Common myeloid progenitor, CD34-positive (primary cell): ENCODE measurements around the gene RCN1.

Experiments used
- CTCF ChIA-PET: fragments of 350-600 bp; sonication (Branson Sonifier 250); formaldehyde crosslinking; loops from one replicate; lab custom pipeline; 2021; ENCODE audit warnings: antibody characterized with exemption; lab: Charles Lee
- POLR2A ChIA-PET: fragments of 350-600 bp; sonication (Branson Sonifier 250); formaldehyde crosslinking; loops from one replicate; lab custom pipeline; 2021; ENCODE audit warnings: antibody characterized with exemption; lab: Charles Lee
- DNase-seq, 3 donors: peaks; one replicate each; pipeline versions ENCODE4 v3.0.0 to v3.0.0-alpha.2; 2013
- H3K27ac ChIP-seq, 2 experiments: 1 replicate in 1 of 2; 2 replicates in 1 of 2; pipeline ENCODE4 v1.7.0; 2013; ENCODE audit warnings: inconsistent platforms in 2 of 2, low read length in 2 of 2, mild to moderate bottlenecking in 2 of 2, low read depth in 1 of 2, moderate library complexity in 1 of 2; ENCODE audit not compliant: severe bottlenecking in 2 of 2, insufficient read depth in 1 of 2, poor library complexity in 1 of 2
- H3K27me3 ChIP-seq, 5 experiments: replicated peaks in 2 of 5; 1 replicate in 3 of 5; 2 replicates in 2 of 5; pipeline versions ENCODE4 v1.6.1 to v1.7.0; 2013; ENCODE audit warnings: low read length in 4 of 5, mild to moderate bottlenecking in 2 of 5, moderate library complexity in 2 of 5, inconsistent platforms in 1 of 5; ENCODE audit not compliant: insufficient read depth in 5 of 5, control insufficient read depth in 4 of 5
- H3K36me3 ChIP-seq, 4 experiments: 1 replicate in 2 of 4; 2 replicates in 2 of 4; pipeline versions ENCODE4 v1.6.1 to v1.7.0; 2013; ENCODE audit warnings: low read length in 3 of 4, control low read depth in 1 of 4, mild to moderate bottlenecking in 1 of 4; ENCODE audit not compliant: control insufficient read depth in 4 of 4, insufficient read depth in 4 of 4
- H3K4me1 ChIP-seq, 4 experiments: 1 replicate in 3 of 4; 2 replicates in 1 of 4; pipeline versions ENCODE4 v1.6.1 to v1.7.1; 2013; ENCODE audit warnings: low read length in 3 of 4, mild to moderate bottlenecking in 3 of 4, control low read depth in 1 of 4, inconsistent platforms in 1 of 4, moderate library complexity in 1 of 4; ENCODE audit not compliant: control insufficient read depth in 4 of 4, insufficient read depth in 4 of 4; ENCODE audit errors: control extremely low read depth in 1 of 4
- H3K4me3 ChIP-seq, 7 experiments: 1 replicate in 4 of 7; 2 replicates in 3 of 7; pipeline versions ENCODE4 v1.5.1 to v1.7.0; 2013; ENCODE audit warnings: mild to moderate bottlenecking in 7 of 7, low read length in 6 of 7, moderate library complexity in 6 of 7, inconsistent platforms in 2 of 7, low read depth in 2 of 7, control low read depth in 1 of 7; ENCODE audit not compliant: insufficient read depth in 4 of 7, control insufficient read depth in 1 of 7; ENCODE audit errors: extremely low read depth in 1 of 7
- H3K9me3 ChIP-seq, 5 experiments: 1 replicate in 4 of 5; 2 replicates in 1 of 5; pipeline versions ENCODE4 v1.6.1 to v1.7.1; 2013; ENCODE audit warnings: low read length in 4 of 5, mild to moderate bottlenecking in 2 of 5, inconsistent platforms in 1 of 5, low read depth in 1 of 5, moderate library complexity in 1 of 5; ENCODE audit not compliant: control insufficient read depth in 4 of 5, insufficient read depth in 2 of 5; ENCODE audit errors: control extremely low read depth in 1 of 5
- WGBS: methylation state at CpG from one replicate; pipeline ENCODE4 v1.1.5; 2013; ENCODE audit not compliant: insufficient coverage; 5-methylcytosine and 5-hydroxymethylcytosine counted together

The RCN1 gene

GRCh38 chr11:32065865-32066629 is 24.8 kb upstream of the RCN1 start:
- POLR2A ChIA-PET = no interaction called here

GRCh38 chr11:32068134-32068870 is 22.6 kb upstream of the RCN1 start:
- POLR2A ChIA-PET = no interaction called here
- Histone ChIP-seq H3K4me3 (no peak overlapping the region), H3K36me3 (no peaks in the 10 kb centered on the region), H3K27me3 (peaks cover 0 to 12% (median 0%) of the 10 kb centered on the region in 5 experiments), H3K4me1 (peaks cover 0 to 44% (median 8%) of the 10 kb centered on the region in 4 experiments), H3K27ac (no peak overlapping the region), H3K9me3 (no peaks in the 10 kb centered on the region)
- DNase-seq = peak; percentile 29 to 67 (median 46)
- WGBS = 48% methylated on average over 11 of the region's 13 CpGs
- CTCF ChIA-PET = interaction anchor here (0.6 to 6.1 kb wide), 4 partner anchors 14 to 817 kb away, joined by 3 to 47 read pairs (median 4); no protein-coding TSS in a partner anchor

More at GRCh38 chr11:32065865-32066629, 24.8 kb upstream of the RCN1 start:
- peak; percentile 41 to 88 (median 80) for DNase-seq
- peaks cover 0 to 11% (median 0%) of the 10 kb centered on the region in 5 experiments for H3K27me3 ChIP-seq
- 51% methylated on average over 7 of the region's 8 CpGs for WGBS
- peaks cover 0 to 43% (median 8%) of the 10 kb centered on the region in 4 experiments for H3K4me1 ChIP-seq
- H3K27ac ChIP-seq = no peak overlapping the region
- no peaks in the 10 kb centered on the region for H3K9me3 ChIP-seq
- H3K4me3 ChIP-seq = no peak overlapping the region
- H3K36me3 ChIP-seq = no peaks in the 10 kb centered on the region
- CTCF ChIA-PET = interaction anchor here (1.1 to 6.1 kb wide), 6 partner anchors 8 to 110 kb away, joined by 3 to 47 read pairs (median 4); no protein-coding TSS in a partner anchor

- peaks cover 0 to 12% (median 0%) of the 10 kb centered on the region in 5 experiments for H3K27me3 ChIP-seq
- H3K4me1 ChIP-seq = peaks cover 0 to 42% (median 8%) of the 10 kb centered on the region in 4 experiments
- no peak for DNase-seq
- H3K4me3 ChIP-seq = no peak overlapping the region
- ChIA-PET POLR2A (no interaction called here), CTCF (interaction anchor here (0.7 to 6.1 kb wide), 3 partner anchors 9 to 61 kb away, joined by 3 to 47 read pairs (median 3); no protein-coding TSS in a partner anchor)
- no peak overlapping the region for H3K27ac ChIP-seq
- H3K9me3 ChIP-seq = no peaks in the 10 kb centered on the region
- no peaks in the 10 kb centered on the region for H3K36me3 ChIP-seq
- 92% methylated on average over 2 of the region's 6 CpGs for WGBS
Measured at GRCh38 chr11:32069361-32070058, 21.4 kb upstream of the RCN1 start.

- no peaks in the 10 kb centered on the region for H3K9me3 ChIP-seq
- H3K36me3 ChIP-seq = no peaks in the 10 kb centered on the region
- H3K27ac ChIP-seq = no peak overlapping the region
- peaks cover 0 to 38% (median 7%) of the 10 kb centered on the region in 4 experiments for H3K4me1 ChIP-seq
- POLR2A ChIA-PET = no interaction called here
- no peak for DNase-seq
- H3K27me3 ChIP-seq = peaks cover 0 to 12% (median 0%) of the 10 kb centered on the region in 5 experiments
- no peak overlapping the region for H3K4me3 ChIP-seq
- CTCF ChIA-PET = interaction anchor here (1.1 to 2.7 kb wide), 2 partner anchors 10 to 11 kb away, joined by 4 to 12 read pairs; no protein-coding TSS in a partner anchor
- WGBS = 97% methylated on average over 4 of the region's 5 CpGs
Measured at GRCh38 chr11:32070692-32071091, 20.2 kb upstream of the RCN1 start.

GRCh38 chr11:32071811-32072210 is 19.1 kb upstream of the RCN1 start:
- POLR2A ChIA-PET = no interaction called here
- CTCF ChIA-PET = interaction anchor here (1.5 to 2.7 kb wide), 3 partner anchors 10 to 105 kb away, joined by 3 to 12 read pairs (median 4); no protein-coding TSS in a partner anchor
- Histone ChIP-seq H3K4me1 (peaks cover 0 to 31% (median 5%) of the 10 kb centered on the region in 4 experiments), H3K27ac (no peak overlapping the region), H3K36me3 (no peaks in the 10 kb centered on the region), H3K27me3 (peaks cover 0 to 12% (median 0%) of the 10 kb centered on the region in 5 experiments), H3K9me3 (no peaks in the 10 kb centered on the region), H3K4me3 (no peak overlapping the region)
- 86% methylated on average over 2 of the region's 4 CpGs for WGBS
- DNase-seq = no peak

- no peak overlapping the region for H3K27ac ChIP-seq
- POLR2A ChIA-PET = no interaction called here
- DNase-seq = no peak
- H3K27me3 ChIP-seq = peaks cover 0 to 12% (median 0%) of the 10 kb centered on the region in 5 experiments
- peaks cover 0 to 22% (median 4%) of the 10 kb centered on the region in 4 experiments for H3K4me1 ChIP-seq
- H3K4me3 ChIP-seq = no peak overlapping the region
- no peaks in the 10 kb centered on the region for H3K9me3 ChIP-seq
- WGBS = 63% methylated on average over 6 of the region's 12 CpGs
- no peaks in the 10 kb centered on the region for H3K36me3 ChIP-seq
- CTCF ChIA-PET = interaction anchor here (0.7 to 2.7 kb wide), 7 partner anchors 8 to 103 kb away, joined by 3 to 12 read pairs (median 3); no protein-coding TSS in a partner anchor
Measured at GRCh38 chr11:32072872-32073643, 17.8 kb upstream of the RCN1 start.
